DMS53 treated with DMSO at 0.1 percent for 48 hours (cell line): ENCODE results near the gene HOOK2.
"Not testable (repeated sequence)": the region's sequence is repeated elsewhere in the genome, so short reads cannot be mapped to it uniquely, and the experiment has no call there.

Source experiments
- DNase-seq: peaks from one replicate; lab custom pipeline; 2025; ENCODE audit not compliant: unreplicated experiment; lab: John Stamatoyannopoulos, UW

HOOK2 gene

DNA sequence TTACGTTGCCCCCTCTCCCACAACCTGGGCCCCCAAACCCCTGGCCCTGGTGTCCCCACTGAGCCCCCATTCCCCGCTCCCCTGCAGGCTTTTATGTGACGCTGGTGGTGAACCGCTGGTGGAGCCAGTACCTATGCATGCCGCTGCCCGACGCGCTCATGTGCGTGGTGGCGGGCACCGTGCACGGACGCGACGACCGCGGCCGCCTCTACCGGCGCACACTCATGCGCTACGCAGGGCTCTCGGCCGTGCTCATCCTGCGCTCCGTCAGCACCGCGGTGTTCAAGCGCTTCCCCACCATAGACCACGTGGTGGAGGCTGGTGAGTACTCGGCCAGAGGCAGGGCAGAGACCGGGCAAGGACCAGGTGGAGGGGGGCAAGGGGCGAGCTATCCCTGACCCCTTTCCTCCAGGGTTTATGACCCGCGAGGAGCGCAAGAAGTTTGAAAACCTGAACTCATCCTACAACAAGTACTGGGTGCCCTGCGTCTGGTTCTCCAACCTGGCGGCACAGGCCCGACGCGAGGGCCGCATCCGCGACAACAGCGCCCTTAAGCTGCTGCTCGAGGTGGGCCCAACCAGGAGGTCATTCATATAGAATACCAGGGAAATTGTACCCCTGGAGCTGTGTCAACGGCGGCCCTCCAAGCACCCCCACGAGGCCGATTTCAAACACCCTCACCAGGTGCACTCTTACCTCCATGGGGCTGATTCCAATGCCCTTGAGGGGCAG, 20.7 kb downstream of the HOOK2 start:
- DNase-seq = no peak

DNA sequence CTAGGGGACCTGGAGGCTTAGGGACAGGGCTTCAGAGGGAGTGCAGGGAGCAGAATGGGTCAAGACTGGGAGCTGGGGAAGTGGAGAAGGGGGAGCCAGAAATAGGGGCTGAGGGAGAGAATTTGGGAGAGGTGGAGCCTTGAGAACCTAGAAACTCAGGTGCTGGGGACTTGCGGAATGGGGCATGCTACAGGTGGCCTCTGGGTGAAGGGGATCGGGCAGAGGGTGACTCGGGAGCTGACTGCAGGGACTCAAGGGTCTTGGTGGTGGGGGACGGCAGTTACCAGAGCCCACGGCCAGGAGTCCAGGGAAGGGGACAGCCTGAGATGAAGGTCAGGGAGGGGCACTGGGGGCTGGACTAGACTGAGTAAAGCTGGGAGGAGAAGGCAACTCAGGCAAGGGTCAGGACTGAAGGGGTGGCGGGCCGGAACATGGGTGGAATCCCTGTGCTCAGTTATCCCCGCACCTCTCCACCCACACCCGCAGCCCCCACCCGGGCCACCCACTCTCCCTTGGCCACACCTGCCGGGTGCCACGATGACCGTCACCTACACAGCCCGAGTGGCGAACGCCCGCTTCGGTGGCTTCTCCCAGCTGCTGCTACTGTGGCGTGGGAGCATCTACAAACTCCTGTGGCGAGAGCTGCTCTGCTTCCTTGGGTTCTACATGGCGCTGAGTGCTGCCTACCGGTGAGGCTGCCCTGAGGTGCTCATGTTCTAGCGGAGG, 23.1 kb downstream of the HOOK2 start:
- DNase-seq = no peak

GRCh38 chr19:12751635-12752034, 23.7 kb downstream of the HOOK2 start, which contains the start of gene BEST2:
TSS of gene BEST2 (plus strand) at chr19:12751791. CDS start at chr19:12752593, 802 bp downstream.
- no peak for DNase-seq

DNA sequence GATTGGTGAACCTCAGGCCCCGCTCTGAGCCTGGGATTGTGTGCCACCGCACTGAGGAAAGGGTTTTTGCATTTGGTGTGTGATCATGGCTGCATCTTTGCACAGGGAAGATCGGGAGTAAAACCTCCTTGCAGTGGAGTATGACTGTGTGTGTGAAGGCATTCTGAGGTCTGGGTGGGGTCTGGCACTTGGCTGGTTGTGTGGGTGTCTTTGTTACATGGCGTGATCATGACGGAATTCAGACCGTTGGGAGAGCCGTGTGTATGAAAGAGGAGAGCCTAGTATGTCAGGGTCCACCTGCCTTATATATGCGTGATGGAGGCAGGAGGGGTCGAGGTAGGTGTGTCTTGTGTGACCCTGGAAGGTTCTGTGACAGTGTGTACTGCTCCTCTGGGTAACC, 24.5 kb downstream of the HOOK2 start:
- DNase-seq = no peak

- DNase-seq = no peak
Measured at GRCh38 chr19:12749938-12750521, 25.3 kb downstream of the HOOK2 start.

- no peak for DNase-seq
Measured at GRCh38 chr19:12748489-12748888, 26.9 kb downstream of the HOOK2 start.

- DNase-seq = no peak
Measured at GRCh38 chr19:12745166-12745897, 30.0 kb downstream of the HOOK2 start.

DNA sequence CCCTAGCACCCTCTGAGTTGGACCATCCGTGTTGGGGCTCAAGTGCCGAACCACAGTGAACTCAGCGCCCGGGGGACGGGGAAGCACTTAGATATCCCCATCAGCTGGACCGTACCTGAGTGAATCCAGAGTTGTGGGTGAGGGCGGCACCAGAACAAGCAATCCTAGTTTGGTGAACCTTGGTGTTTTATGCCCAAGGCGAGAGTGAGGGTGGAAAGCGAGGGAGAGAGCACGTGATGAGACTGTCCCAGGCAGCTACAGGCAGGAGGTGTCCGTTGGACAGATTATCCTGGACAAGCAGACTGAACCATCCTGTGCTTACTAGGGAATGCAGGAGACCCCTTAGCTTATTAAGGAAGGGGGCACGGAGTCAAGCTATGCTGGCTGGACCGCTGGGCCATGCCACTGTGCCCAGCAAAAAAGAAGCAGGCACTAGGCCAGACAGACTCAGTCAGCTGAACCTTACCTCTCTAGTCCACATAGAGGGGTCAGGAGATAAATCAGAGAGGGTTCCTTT, 37.5 kb downstream of the HOOK2 start:
- DNase-seq = no peak

GRCh38 chr19:12736995-12737834, 38.1 kb downstream of the HOOK2 start, which contains the start of gene GET3:
TSS of gene GET3 (plus strand) at chr19:12737497. CDS start at chr19:12737506, 9 bp downstream.
- peak; percentile 99 for DNase-seq

- DNase-seq = no peak
Measured at GRCh38 chr19:12733369-12734214, 41.8 kb downstream of the HOOK2 start.

DNA sequence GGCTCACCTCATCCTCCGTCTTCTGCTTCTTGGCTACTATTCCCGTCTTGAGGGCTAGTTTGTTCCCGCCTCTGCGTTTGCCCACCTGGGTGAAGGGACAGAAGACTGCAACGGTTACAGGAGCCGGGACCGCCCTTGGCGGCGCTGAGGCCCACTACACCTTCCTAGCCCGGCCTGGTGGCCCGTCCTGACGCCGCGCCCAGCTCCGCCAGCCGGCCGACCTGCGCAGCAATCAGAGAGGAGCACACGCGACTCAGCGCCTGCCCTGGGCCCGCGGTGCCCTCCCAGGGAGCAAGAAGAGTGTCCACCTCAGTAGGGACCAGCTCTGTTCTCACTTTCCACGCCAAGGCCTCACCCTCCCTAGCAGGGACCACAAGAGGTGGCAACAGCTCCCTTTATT, 44.0 kb downstream of the HOOK2 start:
- DNase-seq = no peak

GRCh38 chr19:12730064-12730463, 45.3 kb downstream of the HOOK2 start:
- DNase-seq = no peak

GRCh38 chr19:12727745-12728433, 47.5 kb downstream of the HOOK2 start:
- no peak for DNase-seq

- DNase-seq = no peak
Measured at GRCh38 chr19:12726988-12727316, 48.4 kb downstream of the HOOK2 start.

DNA sequence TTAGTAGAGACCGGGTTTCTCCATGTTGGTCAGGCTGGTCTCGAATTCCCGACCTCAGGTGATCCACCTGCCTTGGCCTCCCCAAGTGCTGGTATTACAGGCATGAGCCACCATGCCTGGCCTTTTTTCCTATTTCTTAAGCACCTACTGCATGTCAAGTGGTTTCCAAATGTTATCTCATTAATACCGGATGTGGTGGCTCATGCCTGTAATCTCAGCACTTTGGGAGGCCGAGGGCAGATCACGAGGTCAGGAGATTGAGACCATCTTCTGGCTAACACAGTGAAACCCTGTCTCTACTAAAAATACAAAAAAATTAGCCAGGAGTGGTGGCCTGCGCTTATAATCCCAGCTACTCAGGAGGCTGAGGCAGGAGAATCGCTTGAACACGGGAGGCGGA, 49.7 kb downstream of the HOOK2 start:
- not testable (repeated sequence) for DNase-seq

GRCh38 chr19:12723641-12724426, 51.5 kb downstream of the HOOK2 start, which contains the start of gene TNPO2:
TSS of gene TNPO2 (minus strand) at chr19:12723932. CDS start at chr19:12720977, 2,955 bp downstream.
- peak; percentile 12 for DNase-seq

- DNase-seq = no peak
Measured at GRCh38 chr19:12723381-12723640, 52.0 kb downstream of the HOOK2 start.
